HEK293T (cell line): Measurements from ENCODE around the gene NGEF.

Experiments used
- FOXA1 ChIP-seq: fragments of 450-650 bp; IDR thresholded peaks from 2 replicates; pipeline ENCODE4 v1.6.1; 2016; ENCODE audit warnings: mild to moderate bottlenecking
- FOXM1 ChIP-seq: fragments of 450-650 bp; IDR thresholded peaks from 2 replicates; pipeline ENCODE4 v1.6.1; 2017; ENCODE audit warnings: mild to moderate bottlenecking, borderline replicate concordance
- NFRKB ChIP-seq: fragments of 450-650 bp; IDR thresholded peaks from 2 replicates; pipeline ENCODE4 v1.6.1; 2016; ENCODE audit warnings: mild to moderate bottlenecking, moderate library complexity
- SP1 ChIP-seq: fragments of 450-650 bp; IDR thresholded peaks from 2 replicates; pipeline ENCODE4 v1.6.1; 2017

GRCh38 chr2:232950751-232951150 lies 62.3 kb downstream of the NGEF start:
- no peak for TF ChIP-seq FOXM1
- TF ChIP-seq NFRKB: no peak
- no peak for TF ChIP-seq SP1
- TF ChIP-seq FOXA1: no peak
